Breast epithelium (tissue), 3 donors: Measurements from ENCODE around the gene RAD23B.

ENCODE experiments used
- POLR2A ChIP-seq: fragments of 450-650 bp; IDR thresholded peaks from one replicate; pipeline ENCODE4 v1.6.1; 2016; ENCODE audit warnings: antibody characterized with exemption, mild to moderate bottlenecking, moderate library complexity
- POLR2AphosphoS5 ChIP-seq, 3 donors: sonication (generic); formaldehyde crosslinking; IDR thresholded peaks; one replicate each; pipeline ENCODE4 v1.6.1; 2017; ENCODE audit warnings: antibody characterized with exemption in 3 of 3
- TF ChIP-seq, protein P1 (sequence below), 3 donors: fragments of 450-650 bp; IDR thresholded peaks; one replicate each; pipeline ENCODE4 v1.5.1; 2016 to 2017; ENCODE audit warnings: antibody characterized with exemption in 3 of 3, mild to moderate bottlenecking in 3 of 3, moderate library complexity in 3 of 3

GRCh38 chr9:107334103-107334776 lies 51.2 kb downstream of the RAD23B start:
- TF ChIP-seq POLR2A (no peak), POLR2AphosphoS5 (IDR thresholded peaks at IDR 0.05) (no peak)
- TF ChIP-seq, protein P1, sequence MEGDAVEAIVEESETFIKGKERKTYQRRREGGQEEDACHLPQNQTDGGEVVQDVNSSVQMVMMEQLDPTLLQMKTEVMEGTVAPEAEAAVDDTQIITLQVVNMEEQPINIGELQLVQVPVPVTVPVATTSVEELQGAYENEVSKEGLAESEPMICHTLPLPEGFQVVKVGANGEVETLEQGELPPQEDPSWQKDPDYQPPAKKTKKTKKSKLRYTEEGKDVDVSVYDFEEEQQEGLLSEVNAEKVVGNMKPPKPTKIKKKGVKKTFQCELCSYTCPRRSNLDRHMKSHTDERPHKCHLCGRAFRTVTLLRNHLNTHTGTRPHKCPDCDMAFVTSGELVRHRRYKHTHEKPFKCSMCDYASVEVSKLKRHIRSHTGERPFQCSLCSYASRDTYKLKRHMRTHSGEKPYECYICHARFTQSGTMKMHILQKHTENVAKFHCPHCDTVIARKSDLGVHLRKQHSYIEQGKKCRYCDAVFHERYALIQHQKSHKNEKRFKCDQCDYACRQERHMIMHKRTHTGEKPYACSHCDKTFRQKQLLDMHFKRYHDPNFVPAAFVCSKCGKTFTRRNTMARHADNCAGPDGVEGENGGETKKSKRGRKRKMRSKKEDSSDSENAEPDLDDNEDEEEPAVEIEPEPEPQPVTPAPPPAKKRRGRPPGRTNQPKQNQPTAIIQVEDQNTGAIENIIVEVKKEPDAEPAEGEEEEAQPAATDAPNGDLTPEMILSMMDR (IDR thresholded peaks at IDR 0.05) = no peak
